Spleen (tissue), 11 donors: ENCODE data around the gene HMG20B. TPM values are rescaled to one million over a fixed set of nuclear protein-coding genes. Genes with fewer than 3 reads are reported as not detected.
A peak's percentile ranks its signal among the peaks of the same experiment; 100 is the strongest.

Experiments
- DNase-seq: peaks from one replicate; pipeline ENCODE4 v3.0.0-alpha.2; 2020
- H3K27ac ChIP-seq, 8 donors: fragments of 200-600 bp; sonication (generic) in 7 of 8; 1 replicate in 4 of 8; 2 replicates in 4 of 8; pipeline versions ENCODE4 v1.5.0 to v1.8.0; 2016 to 2021; ENCODE audit warnings: inconsistent platforms in 4 of 8, mild to moderate bottlenecking in 4 of 8, moderate library complexity in 1 of 8
- H3K27me3 ChIP-seq, 7 donors: fragments of 200-600 bp; sonication (generic) in 6 of 7; replicated peaks in 1 of 7; 1 replicate in 4 of 7; 2 replicates in 3 of 7; pipeline versions ENCODE4 v1.5.0 to v1.8.0; 2016 to 2021; ENCODE audit warnings: inconsistent platforms in 3 of 7, mild to moderate bottlenecking in 1 of 7
- H3K36me3 ChIP-seq, 6 donors: fragments of 200-600 bp; sonication (generic) in 5 of 6; 1 replicate in 4 of 6; 2 replicates in 2 of 6; pipeline versions ENCODE4 v1.5.0 to v1.8.0; 2016 to 2021; ENCODE audit warnings: inconsistent platforms in 2 of 6
- H3K4me1 ChIP-seq, 6 donors: fragments of 200-600 bp; sonication (generic) in 5 of 6; 1 replicate in 3 of 6; 2 replicates in 3 of 6; pipeline versions ENCODE4 v1.5.0 to v1.8.0; 2016 to 2021; ENCODE audit warnings: inconsistent platforms in 3 of 6
- H3K4me3 ChIP-seq, 8 donors: fragments of 200-600 bp; sonication (generic) in 7 of 8; 1 replicate in 4 of 8; 2 replicates in 4 of 8; pipeline versions ENCODE4 v1.5.0 to v1.8.0; 2016 to 2021; ENCODE audit warnings: inconsistent platforms in 4 of 8, mild to moderate bottlenecking in 4 of 8, moderate library complexity in 2 of 8
- H3K9me3 ChIP-seq, 8 donors: fragments of 200-600 bp; sonication (generic) in 7 of 8; 1 replicate in 4 of 8; 2 replicates in 4 of 8; pipeline versions ENCODE4 v1.5.0 to v1.8.0; 2016 to 2021; ENCODE audit warnings: inconsistent platforms in 4 of 8
- CTCF ChIP-seq, 11 experiments: fragments of 200-600 bp in 7 of 11; fragments of 450-650 bp in 4 of 11; sonication (generic) in 4 of 11; IDR thresholded peaks in 8 of 11; conservative IDR thresholded peaks in 3 of 11; 1 replicate in 7 of 11; 2 replicates in 4 of 11; pipeline versions ENCODE4 v1.4.0 to v1.8.0; 2016 to 2021; ENCODE audit warnings: antibody characterized with exemption in 11 of 11, inconsistent platforms in 4 of 11, mild to moderate bottlenecking in 1 of 11
- POLR2A ChIP-seq, 3 donors: fragments of 450-650 bp; IDR thresholded peaks; one replicate each; pipeline ENCODE4 v1.5.1; 2017; ENCODE audit warnings: antibody characterized with exemption in 3 of 3, mild to moderate bottlenecking in 1 of 3
- POLR2AphosphoS5 ChIP-seq, 3 donors: sonication (generic); formaldehyde crosslinking; IDR thresholded peaks; one replicate each; pipeline ENCODE4 v1.5.1; 2017; ENCODE audit warnings: antibody characterized with exemption in 3 of 3
- WGBS, 5 donors: extraction: QIAGEN DNeasy Blood & Tissue Kit in 3 of 5; methylation state at CpG; one replicate each; pipeline versions ENCODE4 v1.1.5 to v1.1.7; 2013 to 2018; 5-methylcytosine and 5-hydroxymethylcytosine counted together
- intact Hi-C: fragments of 100-400 bp; cut with DNase I; formaldehyde crosslinking; loops from one replicate; pipeline ENCODE4 v1.15.0; 2023; ENCODE audit warnings: low total_unique reads
- polyA plus RNA-seq, 3 donors: library from polyadenylated mRNA; stranded (reverse); fragments of 200-250 nt; gene quantifications; one replicate each; pipeline ENCODE4 v1.2.1, GENCODE V29; 2013
- total RNA-seq, 7 donors: library from RNA; depleted of rRNA in 3 of 7; stranded (reverse); fragments of >200 nt in 3 of 7; fragmentation: NEBNext Ultra II Directional in 4 of 7; extraction: Animal tissue kit (Norgen Biotek cat#: 25700) in 4 of 7; gene quantifications; one replicate each; pipeline versions ENCODE4 v1.1.0 to v1.2.1, GENCODE V29; 2016 to 2021
- donor health status: healthy with polysubstance abuse.
- donor health status: DM: no; HTN: no; CAD: no; lungs with moderate emphysema.
- donor health status: DM: no; HTN: no; CAD: no.
- donor health status: Bipolar disorder and iron deficiency.
- donor health status: healthy.
- donor health status: DM: no; HTN: no; CAD: no.
- donor health status: DM: yes; HTN: yes; CAD: no.

Gene HMG20B
- total and polyA plus RNA-seq, 10 donors = 49.4 to 82.2 (median 65.8) TPM

DNA sequence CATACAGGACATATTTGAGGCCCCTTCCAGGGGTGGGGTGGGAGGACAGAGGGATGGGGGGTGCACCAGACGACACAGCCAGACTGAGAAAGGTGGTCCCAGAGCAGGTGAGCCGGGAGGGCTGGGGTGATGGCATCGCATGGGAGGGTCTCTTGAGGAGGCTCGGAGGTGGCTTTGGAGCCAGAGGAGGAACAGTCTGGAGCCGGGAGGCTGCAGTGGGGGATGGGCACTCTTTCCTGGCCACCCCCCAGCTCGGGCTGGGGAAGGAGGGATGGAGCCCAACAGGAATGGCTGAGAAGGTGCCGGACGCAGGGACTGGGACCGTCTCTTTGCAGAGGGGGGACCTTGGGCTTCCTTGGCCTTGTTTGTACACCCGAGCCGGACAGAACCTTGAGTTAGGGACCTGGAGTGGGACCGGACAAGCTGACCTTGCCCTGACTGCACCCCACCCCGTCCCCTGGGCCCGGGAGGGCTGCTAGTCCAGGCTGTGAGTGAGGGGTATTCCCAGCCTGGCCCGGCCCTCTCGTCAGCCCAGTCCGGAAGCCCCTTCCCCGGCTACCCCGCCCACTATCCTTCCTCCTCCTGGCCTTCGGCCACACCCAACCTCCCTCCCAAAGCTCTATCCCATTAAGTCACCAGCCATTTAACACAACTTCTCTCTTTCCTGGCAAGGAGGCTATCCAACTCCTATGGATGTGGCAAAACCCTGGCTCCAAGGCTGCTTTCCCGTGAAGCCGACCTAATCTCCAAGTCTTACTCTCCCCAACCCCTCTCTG lies 34.7 kb downstream of the HMG20B start:
- Histone ChIP-seq H3K4me1 (peaks cover 38 to 99% (median 80%) of the 10 kb centered on the region in 6 donors), H3K36me3 (peaks cover 0 to 25% (median 19%) of the 10 kb centered on the region in 6 donors), H3K27ac (peak overlapping the region; percentile 72 to 91 (median 84)), H3K27me3 (peaks cover 0 to 43% (median 13%) of the 10 kb centered on the region in 7 donors), H3K9me3 (no peaks in the 10 kb centered on the region), H3K4me3 (peak overlapping the region; percentile 50 to 77 (median 60))
- intact Hi-C loops = no loop called here
- 16 to 33% (median 22%) methylated on average over 22 of the region's 22 CpGs for WGBS, 5 donors
- TF ChIP-seq POLR2AphosphoS5 (IDR thresholded peaks at IDR 0.05) (peak; percentile 34 to 67 (median 65)), CTCF (IDR thresholded peaks at IDR 0.05 in 8 of 11, conservative IDR thresholded peaks at IDR 0.05 in 3 of 11) (no peak)
- DNase-seq = peak; percentile 80

DNA sequence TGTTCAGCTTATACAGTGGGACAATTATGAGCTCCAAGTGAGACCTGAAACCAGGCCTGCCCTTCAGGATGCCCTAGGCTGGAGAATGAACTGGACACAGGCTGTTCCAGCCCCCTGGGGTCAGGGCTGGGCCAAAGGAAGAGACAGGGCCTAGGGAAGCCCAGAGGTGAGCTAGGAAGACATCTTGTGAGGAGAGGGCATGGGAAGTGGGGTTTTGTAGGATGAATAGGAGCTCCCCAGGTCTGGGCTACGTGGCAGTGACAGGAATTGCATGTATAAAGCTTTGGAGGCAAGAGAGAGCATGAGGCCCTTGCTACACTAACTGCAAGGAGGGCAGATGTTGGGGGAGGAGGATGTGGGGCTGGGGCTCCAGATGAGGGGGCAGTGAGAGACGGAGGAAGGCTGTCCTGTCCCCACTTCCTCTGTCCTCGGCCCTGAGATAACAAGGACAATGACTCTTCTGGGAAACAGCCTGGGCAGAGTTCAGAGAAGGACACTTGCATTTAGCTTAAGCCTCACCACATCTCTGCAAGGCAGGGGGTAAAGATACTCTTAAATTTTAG lies 35.4 kb downstream of the HMG20B start:
- Histone ChIP-seq H3K9me3 (no peaks in the 10 kb centered on the region), H3K4me1 (peaks cover 37 to 96% (median 80%) of the 10 kb centered on the region in 6 donors), H3K4me3 (peak overlapping the region in 1 of 8 donors; percentile 77), H3K36me3 (peaks cover 0 to 32% (median 25%) of the 10 kb centered on the region in 6 donors), H3K27me3 (peaks cover 0 to 43% (median 13%) of the 10 kb centered on the region in 7 donors), H3K27ac (peak overlapping the region; percentile 63 to 91 (median 84))
- TF ChIP-seq CTCF (IDR thresholded peaks at IDR 0.05 in 8 of 11, conservative IDR thresholded peaks at IDR 0.05 in 3 of 11) (no peak), POLR2AphosphoS5 (IDR thresholded peaks at IDR 0.05) (peak in 1 of 3 donors; percentile 4)
- intact Hi-C loops = no loop called here
- DNase-seq = no peak
- WGBS, 5 donors = 8 to 19% (median 9%) methylated on average over 3 of the region's 3 CpGs

- peak overlapping the region; percentile 63 to 91 (median 84) for H3K27ac ChIP-seq
Observed at GRCh38 chr19:3608750-3609322, 36.1 kb downstream of the HMG20B start.

More at GRCh38 chr19:3608750-3609322, 36.1 kb downstream of the HMG20B start:
- Histone ChIP-seq H3K36me3 (peaks cover 0 to 39% (median 31%) of the 10 kb centered on the region in 6 donors), H3K4me3 (peak overlapping the region in 1 of 8 donors; percentile 77), H3K4me1 (peaks cover 30 to 89% (median 75%) of the 10 kb centered on the region in 6 donors), H3K9me3 (no peaks in the 10 kb centered on the region), H3K27me3 (peaks cover 0 to 43% (median 13%) of the 10 kb centered on the region in 7 donors)
- 11 to 39% (median 15%) methylated on average over 3 to 21 of the region's 21 CpGs for WGBS, 5 donors
- no peak for TF ChIP-seq CTCF (IDR thresholded peaks at IDR 0.05 in 8 of 11, conservative IDR thresholded peaks at IDR 0.05 in 3 of 11)
- TF ChIP-seq POLR2AphosphoS5 (IDR thresholded peaks at IDR 0.05) = peak in 1 of 3 donors; percentile 21
- TF ChIP-seq POLR2A (IDR thresholded peaks at IDR 0.05) = no peak
- intact Hi-C loops = no loop called here
- no peak for DNase-seq
